ENCODE results near the gene EPC1.

- TF ChIP-seq CTCF (conservative IDR thresholded peaks at IDR 0.05; ENCODE audit: low read length), result no peak
- no peak for TF ChIP-seq EZH2phosphoT487 (IDR thresholded peaks at IDR 0.05; ENCODE audit: borderline replicate concordance, low read depth, low read length)
Observed at GRCh38 chr10:32317795-32318357, 29.1 kb downstream of the EPC1 start.

All from OCI-LY7 (cell line).